OCI-LY3 (cell line): Measurements from ENCODE around the gene TMEM171.

Source experiments
- EZH2phosphoT487 ChIP-seq: fragments of 200-600 bp; shearing (Covaris generic); IDR thresholded peaks from 2 replicates; pipeline ENCODE4 v1.6.1; 2018; ENCODE audit warnings: antibody characterized with exemption, mixed run types, low read depth
- TF ChIP-seq, protein P1 (sequence below): fragments of 200-600, 300-600 bp; sonication (generic); IDR thresholded peaks from 2 replicates; pipeline ENCODE4 v1.5.1; 2014; ENCODE audit warnings: antibody characterized with exemption, low read length, low read depth

DNA sequence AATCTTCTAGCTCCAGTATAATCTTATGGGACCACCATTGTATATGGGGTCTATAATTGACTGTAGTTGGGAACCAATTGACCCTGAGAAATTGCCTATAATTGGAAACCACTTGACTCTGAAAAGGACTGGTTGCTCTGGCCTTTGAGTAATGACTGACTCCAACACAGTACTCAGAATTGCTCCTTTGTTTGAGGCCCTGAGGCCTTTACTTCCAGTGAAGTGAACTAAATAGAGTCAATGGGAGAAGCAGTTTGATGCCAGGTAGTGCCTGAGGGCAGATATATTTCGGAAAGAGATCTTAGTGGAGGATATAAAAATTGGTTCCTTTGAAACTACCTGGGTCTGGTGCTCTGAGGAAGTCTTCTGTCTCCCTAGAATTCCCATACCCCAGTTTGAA, 16.0 kb upstream of the TMEM171 start:
- TF ChIP-seq, protein P1, sequence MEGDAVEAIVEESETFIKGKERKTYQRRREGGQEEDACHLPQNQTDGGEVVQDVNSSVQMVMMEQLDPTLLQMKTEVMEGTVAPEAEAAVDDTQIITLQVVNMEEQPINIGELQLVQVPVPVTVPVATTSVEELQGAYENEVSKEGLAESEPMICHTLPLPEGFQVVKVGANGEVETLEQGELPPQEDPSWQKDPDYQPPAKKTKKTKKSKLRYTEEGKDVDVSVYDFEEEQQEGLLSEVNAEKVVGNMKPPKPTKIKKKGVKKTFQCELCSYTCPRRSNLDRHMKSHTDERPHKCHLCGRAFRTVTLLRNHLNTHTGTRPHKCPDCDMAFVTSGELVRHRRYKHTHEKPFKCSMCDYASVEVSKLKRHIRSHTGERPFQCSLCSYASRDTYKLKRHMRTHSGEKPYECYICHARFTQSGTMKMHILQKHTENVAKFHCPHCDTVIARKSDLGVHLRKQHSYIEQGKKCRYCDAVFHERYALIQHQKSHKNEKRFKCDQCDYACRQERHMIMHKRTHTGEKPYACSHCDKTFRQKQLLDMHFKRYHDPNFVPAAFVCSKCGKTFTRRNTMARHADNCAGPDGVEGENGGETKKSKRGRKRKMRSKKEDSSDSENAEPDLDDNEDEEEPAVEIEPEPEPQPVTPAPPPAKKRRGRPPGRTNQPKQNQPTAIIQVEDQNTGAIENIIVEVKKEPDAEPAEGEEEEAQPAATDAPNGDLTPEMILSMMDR, result no peak
- TF ChIP-seq EZH2phosphoT487, result no peak
